GM20431 (cell line): ENCODE results near the gene CCDC7.
"Not testable (repeated sequence)": the region's sequence is repeated elsewhere in the genome, so short reads cannot be mapped to it uniquely, and the experiment has no call there.

Experiments used
- in situ Hi-C: fragments of 300-500 bp; cut with MseI, MboI; formaldehyde crosslinking; loops from one replicate; pipeline ENCODE4 v1.15.0; 2020; ENCODE audit warnings: low sequenced_read_pairs; ENCODE audit not compliant: unreplicated experiment

CCDC7 gene

DNA sequence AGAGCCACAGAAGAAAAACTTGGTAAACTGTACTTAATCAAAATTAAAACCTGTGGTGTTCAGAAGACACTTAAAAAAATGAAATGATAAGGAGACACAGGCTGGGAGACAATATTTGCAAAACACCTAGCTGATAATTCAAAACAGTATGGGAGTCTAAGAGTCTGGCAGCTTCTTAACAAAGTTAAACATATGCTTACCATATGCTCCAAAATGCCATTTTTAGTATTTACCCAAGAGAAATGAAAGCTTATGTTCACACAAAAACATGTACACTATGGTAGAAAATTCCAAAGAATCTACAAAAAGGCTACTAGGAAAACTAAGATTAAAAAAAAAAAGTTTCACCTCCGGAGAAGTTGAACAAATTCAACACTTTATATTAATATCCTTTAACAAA lies 463.5 kb downstream of the CCDC7 start:
- in situ Hi-C loops = no loop called here

DNA sequence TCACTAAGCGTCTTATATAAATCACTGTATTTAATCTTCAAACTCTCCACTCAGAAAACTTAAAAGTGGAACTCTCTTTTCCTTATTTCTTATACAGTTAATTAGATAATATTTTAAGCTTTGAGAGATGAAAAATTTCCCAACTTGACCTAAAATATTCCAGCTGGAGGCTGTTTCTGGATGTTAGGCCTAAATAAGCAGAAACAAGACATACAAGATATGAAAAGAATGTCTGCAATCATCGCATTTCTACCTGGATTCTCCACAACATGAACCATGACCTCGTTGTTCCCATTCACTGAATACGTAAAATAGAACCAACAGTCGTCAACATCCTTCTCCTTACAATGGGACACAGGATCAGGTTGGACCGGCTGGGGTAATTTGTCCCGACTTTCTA lies 464.0 kb downstream of the CCDC7 start:
- in situ Hi-C loops = not testable (repeated sequence)

DNA sequence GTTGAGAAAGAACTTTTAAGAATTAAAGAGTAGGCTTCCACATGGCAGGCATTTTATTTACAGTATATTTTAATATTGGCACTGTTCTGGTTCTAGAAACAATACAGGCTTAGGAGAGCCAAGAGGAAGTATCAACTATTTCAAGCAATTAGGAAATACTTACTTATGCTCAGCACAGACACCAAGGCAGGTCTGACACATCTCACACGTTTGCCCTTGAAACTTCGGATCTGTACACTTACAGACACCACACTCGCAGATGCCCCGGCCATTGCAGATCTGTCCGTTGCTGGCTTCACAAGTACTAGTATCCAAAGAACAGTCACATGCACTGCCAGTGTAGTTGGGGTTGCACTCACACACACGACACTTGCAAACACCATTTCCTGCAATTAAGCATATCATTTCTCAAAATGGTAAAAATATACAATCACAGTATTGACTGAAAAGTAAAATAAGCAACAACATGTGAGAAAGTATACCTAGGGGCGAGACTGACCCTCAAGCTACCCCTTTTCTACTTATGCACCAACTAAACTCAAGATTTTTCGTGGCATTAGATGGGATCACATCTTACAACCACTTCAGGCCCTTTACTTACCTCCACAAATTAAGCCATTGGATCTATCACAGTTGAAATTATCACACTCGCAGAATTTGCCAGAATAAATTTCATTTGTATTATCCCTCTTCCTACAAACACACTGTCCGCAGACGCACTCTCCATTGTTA lies 465.5 kb downstream of the CCDC7 start:
- in situ Hi-C loops = no loop called here

DNA sequence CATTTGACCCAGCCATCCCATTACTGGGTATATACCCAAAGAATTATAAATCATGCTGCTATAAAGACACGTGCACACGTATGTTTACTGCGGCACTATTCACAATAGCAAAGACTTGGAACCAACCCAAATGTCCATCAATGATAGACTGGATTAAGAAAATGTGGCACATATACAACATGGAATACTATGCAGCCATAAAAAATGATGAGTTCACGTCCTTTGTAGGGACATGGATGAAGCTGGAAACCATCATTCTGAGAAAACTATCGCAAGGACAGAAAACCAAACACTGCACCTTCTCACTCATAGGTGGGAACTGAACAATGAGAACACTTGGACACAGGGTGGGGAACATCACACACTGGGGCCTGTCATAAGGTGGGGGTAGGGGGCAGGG lies 471.9 kb downstream of the CCDC7 start:
- in situ Hi-C loops = not testable (repeated sequence)

DNA sequence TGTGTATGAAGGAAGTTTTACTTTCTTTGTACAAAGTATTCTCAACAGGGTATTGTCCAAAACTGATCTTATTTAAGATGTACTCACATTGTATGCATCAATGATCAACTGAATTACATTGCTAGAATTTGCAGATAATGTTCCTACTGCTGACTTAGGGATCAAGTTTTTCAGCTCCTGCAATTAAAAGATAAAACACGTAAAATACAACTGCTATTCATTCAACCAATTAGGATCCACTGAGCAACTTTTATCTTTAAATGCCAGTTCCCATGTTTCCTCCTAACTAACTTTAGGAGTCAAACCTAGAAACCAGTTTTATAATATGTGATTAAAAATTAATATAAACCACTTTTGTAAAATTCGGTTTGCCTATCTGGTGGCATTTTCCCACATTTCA lies 476.2 kb downstream of the CCDC7 start:
- in situ Hi-C loops = no loop called here

DNA sequence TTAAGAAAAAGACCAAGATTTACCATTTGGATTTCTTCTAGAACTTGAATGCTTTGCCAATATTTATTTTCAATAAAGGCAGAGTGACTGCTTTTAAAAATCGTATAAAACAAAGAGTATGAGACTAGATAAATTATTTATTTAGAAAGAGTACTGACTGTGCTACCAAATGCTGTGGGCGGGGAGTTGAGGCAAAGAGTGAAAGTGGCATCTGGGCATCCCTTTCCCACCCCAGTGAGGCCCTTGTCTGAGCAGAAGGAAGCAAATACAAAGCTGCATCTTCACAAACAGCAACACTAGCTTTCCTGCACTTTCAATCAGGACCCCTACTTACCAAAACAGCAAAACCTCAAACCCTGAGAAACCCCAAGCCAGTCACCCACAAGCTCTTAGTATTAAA lies 477.2 kb downstream of the CCDC7 start:
- in situ Hi-C loops = no loop called here

DNA sequence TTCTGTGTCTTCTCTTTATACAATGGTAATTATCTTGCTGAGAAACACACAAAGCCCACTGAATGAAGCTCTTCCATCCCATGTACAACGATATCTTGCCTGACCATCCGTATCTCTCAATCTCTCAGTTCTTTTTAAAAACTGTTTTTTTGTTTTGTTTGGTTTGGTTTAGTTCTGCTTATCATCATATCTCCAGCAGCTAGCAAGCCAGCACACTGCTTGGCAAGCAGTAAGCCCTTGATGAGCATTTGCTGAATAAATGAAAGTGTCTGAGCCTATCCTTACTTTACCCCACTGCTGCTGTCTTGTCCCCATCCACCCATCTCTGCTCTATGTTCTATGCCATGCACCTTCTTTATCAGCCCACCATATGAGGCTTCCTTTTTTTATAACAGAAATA lies 477.9 kb downstream of the CCDC7 start:
- in situ Hi-C loops = no loop called here
